Glutamatergic neuron (in vitro differentiated cells): ENCODE data around the gene RNF26. TPM values are rescaled to one million over a fixed set of nuclear protein-coding genes. Genes with fewer than 3 reads are reported as not detected.

Experiments used
- DNase-seq: peaks from one replicate; pipeline ENCODE4 v3.0.0; 2022
- H3K27ac Mint-ChIP-seq: one replicate; pipeline ENCODE4 v1.8.0; 2020; ENCODE audit warnings: mild to moderate bottlenecking, mixed read lengths, inconsistent platforms; ENCODE audit not compliant: unreplicated experiment
- H3K27me3 Mint-ChIP-seq: one replicate; pipeline ENCODE4 v1.8.0; 2020; ENCODE audit warnings: mild to moderate bottlenecking, moderate library complexity, mixed read lengths, inconsistent platforms; ENCODE audit not compliant: unreplicated experiment
- H3K36me3 Mint-ChIP-seq: one replicate; pipeline ENCODE4 v1.8.0; 2020; ENCODE audit warnings: mild to moderate bottlenecking, mixed read lengths, inconsistent platforms; ENCODE audit not compliant: unreplicated experiment
- H3K4me1 Mint-ChIP-seq: one replicate; pipeline ENCODE4 v1.8.0; 2020; ENCODE audit warnings: mild to moderate bottlenecking, low read depth, mixed read lengths, inconsistent platforms; ENCODE audit not compliant: unreplicated experiment
- H3K4me3 Mint-ChIP-seq: one replicate; pipeline ENCODE4 v1.8.0; 2020; ENCODE audit warnings: mild to moderate bottlenecking, mixed read lengths, inconsistent platforms; ENCODE audit not compliant: unreplicated experiment
- H3K9me3 Mint-ChIP-seq: one replicate; pipeline ENCODE4 v1.8.0; 2020; ENCODE audit warnings: mild to moderate bottlenecking, moderate library complexity, mixed read lengths, inconsistent platforms; ENCODE audit not compliant: unreplicated experiment
- total RNA-seq: library from RNA; stranded (reverse); fragmentation: NEBNext Ultra II Directional; extraction: Animal tissue kit (Norgen Biotek cat#: 25700); gene quantifications from one replicate; pipeline ENCODE4 v1.2.1, GENCODE V29; 2021; ENCODE audit not compliant: unreplicated experiment
- TF ChIP-seq, protein P1 (sequence below): fragments of 200-600 bp; sonication (generic); IDR thresholded peaks from one replicate; pipeline ENCODE4 v1.5.0; 2021; ENCODE audit not compliant: partially characterized antibody, unreplicated experiment

RNF26 gene
- total RNA-seq, 1 donor from 2014 or later, result 20.6 TPM

DNA sequence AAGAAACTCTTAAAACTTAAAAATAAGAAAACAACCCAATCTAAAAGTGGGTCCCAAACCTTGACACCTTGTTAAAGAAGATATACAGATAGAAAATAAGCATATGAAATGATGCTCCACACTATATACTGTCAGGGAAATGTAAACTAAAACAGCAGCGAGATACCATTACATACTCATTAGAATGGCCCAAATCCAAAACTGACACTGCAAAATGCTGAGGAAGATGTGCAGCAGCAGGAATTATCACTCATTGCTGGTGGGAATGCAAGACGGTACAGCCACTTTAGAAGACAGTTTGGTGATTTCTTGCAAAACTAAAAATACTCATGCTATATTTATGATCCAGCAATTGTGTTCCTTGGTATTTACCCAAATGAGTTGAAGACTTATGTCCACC lies 5.0 kb upstream of the RNF26 start:
- Mint-ChIP-seq H3K27ac (no peak overlapping the region), H3K4me1 (no peaks in the 10 kb centered on the region), H3K4me3 (no peak overlapping the region), H3K27me3 (peaks cover 2% of the 10 kb centered on the region), H3K9me3 (peaks cover 1% of the 10 kb centered on the region), H3K36me3 (no peaks in the 10 kb centered on the region)
- no peak for DNase-seq
- TF ChIP-seq, protein P1, sequence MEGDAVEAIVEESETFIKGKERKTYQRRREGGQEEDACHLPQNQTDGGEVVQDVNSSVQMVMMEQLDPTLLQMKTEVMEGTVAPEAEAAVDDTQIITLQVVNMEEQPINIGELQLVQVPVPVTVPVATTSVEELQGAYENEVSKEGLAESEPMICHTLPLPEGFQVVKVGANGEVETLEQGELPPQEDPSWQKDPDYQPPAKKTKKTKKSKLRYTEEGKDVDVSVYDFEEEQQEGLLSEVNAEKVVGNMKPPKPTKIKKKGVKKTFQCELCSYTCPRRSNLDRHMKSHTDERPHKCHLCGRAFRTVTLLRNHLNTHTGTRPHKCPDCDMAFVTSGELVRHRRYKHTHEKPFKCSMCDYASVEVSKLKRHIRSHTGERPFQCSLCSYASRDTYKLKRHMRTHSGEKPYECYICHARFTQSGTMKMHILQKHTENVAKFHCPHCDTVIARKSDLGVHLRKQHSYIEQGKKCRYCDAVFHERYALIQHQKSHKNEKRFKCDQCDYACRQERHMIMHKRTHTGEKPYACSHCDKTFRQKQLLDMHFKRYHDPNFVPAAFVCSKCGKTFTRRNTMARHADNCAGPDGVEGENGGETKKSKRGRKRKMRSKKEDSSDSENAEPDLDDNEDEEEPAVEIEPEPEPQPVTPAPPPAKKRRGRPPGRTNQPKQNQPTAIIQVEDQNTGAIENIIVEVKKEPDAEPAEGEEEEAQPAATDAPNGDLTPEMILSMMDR, result no peak

DNA sequence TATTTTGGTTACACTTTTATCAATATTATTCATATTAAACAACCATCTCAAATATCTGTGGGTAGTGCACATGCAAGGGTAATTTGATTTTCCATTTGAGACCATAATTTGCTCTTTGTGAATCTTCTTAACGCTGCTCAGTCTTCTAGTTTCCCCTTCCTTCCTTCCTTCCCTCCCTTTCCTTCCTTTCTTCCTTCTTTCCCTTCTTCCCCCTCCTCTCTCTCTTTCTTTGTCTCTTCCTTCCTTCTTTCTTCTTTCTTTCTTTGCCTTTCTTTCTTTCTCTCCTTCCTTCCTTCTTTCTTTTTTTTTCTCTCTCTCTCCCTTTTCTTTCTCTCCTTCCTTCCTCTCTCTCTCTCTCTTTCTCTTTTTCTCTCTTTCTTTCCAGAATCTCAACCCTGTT lies 4.1 kb upstream of the RNF26 start:
- H3K4me1 Mint-ChIP-seq, result peaks cover 5% of the 10 kb centered on the region
- TF ChIP-seq, protein P1, result no peak
- no peaks in the 10 kb centered on the region for H3K36me3 Mint-ChIP-seq
- H3K27me3 Mint-ChIP-seq, result peaks cover 2% of the 10 kb centered on the region
- peaks cover 2% of the 10 kb centered on the region for H3K9me3 Mint-ChIP-seq
- H3K27ac Mint-ChIP-seq, result no peak overlapping the region
- DNase-seq, result no peak
- no peak overlapping the region for H3K4me3 Mint-ChIP-seq

DNA sequence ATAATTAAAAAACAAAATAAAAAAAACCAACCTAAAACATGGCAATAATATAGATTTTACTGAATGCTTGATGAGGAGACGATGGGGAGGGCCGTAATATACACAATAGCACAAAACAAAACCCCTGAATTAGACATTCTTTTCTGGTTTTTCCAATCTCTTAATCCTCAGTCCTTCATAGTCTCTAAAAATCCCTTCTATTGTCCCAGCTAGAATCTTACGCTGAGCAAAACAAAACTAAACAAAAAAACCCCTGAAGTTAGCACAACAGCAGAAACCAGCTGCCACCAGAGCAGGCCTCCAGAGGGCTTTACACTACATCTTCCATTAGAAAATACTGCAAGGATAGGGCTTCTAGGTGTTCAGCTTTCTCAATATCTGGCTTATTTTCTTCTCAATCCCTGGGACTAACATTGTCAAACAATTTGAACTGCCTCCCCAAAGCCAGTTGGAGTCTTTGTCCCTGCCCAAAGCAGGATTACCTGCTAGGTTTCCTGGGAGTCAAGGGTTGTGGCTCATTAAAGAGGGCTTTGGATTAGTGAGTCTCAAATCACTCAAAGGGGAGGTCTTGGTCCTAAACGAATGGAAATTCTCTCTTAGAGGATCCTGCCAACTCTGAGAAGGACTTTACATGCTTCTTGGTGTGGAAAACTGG lies 2.1 kb upstream of the RNF26 start:
- Mint-ChIP-seq H3K9me3 (peaks cover 2% of the 10 kb centered on the region), H3K36me3 (no peaks in the 10 kb centered on the region), H3K27ac (no peak overlapping the region), H3K4me3 (no peak overlapping the region), H3K4me1 (peaks cover 5% of the 10 kb centered on the region), H3K27me3 (peaks cover 2% of the 10 kb centered on the region)
- DNase-seq, result no peak
- TF ChIP-seq, protein P1, result no peak

DNA sequence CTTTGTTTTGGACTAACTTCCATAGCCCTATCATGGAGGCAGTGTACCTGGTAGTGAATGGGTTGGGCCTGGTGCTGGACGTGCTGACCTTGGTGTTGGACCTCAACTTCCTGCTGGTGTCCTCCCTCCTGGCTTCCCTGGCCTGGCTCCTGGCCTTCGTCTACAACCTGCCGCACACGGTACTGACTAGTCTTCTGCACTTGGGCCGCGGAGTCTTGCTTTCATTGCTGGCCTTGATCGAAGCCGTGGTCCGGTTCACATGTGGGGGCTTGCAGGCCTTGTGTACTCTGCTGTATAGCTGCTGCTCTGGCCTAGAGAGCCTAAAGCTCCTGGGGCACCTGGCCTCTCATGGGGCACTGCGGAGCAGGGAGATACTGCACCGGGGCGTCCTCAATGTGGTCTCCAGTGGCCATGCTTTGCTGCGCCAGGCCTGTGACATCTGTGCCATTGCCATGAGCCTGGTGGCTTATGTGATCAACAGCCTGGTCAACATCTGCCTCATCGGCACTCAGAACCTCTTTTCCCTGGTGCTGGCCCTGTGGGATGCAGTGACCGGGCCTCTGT lies 846 bp downstream of the RNF26 start:
- Mint-ChIP-seq H3K9me3 (peaks cover 2% of the 10 kb centered on the region), H3K4me3 (peak overlapping the region; percentile 100), H3K4me1 (peaks cover 10% of the 10 kb centered on the region), H3K27me3 (peaks cover 6% of the 10 kb centered on the region), H3K27ac (peak overlapping the region; percentile 99), H3K36me3 (no peaks in the 10 kb centered on the region)
- DNase-seq, result no peak
- TF ChIP-seq, protein P1, result no peak

DNA sequence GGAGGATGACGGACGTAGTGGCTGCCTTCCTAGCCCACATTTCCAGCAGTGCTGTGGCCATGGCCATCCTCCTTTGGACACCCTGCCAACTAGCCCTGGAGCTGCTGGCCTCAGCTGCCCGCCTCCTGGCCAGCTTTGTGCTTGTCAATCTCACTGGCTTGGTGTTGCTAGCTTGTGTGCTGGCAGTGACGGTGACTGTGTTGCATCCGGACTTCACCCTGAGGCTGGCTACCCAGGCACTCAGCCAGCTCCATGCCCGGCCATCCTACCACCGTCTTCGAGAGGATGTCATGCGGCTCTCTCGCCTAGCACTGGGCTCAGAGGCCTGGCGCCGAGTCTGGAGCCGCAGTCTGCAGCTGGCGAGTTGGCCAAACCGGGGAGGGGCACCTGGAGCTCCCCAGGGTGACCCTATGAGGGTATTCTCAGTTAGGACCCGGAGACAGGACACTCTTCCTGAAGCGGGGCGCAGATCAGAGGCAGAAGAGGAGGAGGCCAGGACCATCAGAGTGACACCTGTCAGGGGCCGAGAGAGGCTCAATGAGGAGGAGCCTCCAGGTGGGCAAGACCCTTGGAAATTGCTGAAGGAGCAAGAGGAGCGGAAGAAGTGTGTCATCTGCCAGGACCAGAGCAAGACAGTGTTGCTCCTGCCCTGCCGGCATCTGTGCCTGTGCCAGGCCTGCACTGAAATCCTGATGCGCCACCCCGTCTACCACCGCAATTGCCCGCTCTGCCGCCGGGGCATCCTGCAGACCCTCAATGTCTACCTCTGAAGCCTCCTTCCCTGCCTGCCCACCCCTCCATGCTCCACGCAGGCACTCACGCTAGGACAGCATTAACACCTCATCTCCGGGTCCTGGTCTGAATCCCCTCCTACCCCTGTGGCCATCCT lies 1.6 kb downstream of the RNF26 start:
- no peaks in the 10 kb centered on the region for H3K36me3 Mint-ChIP-seq
- peaks cover 6% of the 10 kb centered on the region for H3K27me3 Mint-ChIP-seq
- no peak overlapping the region for H3K27ac Mint-ChIP-seq
- no peak for DNase-seq
- peaks cover 10% of the 10 kb centered on the region for H3K4me1 Mint-ChIP-seq
- TF ChIP-seq, protein P1, result no peak
- H3K9me3 Mint-ChIP-seq, result peaks cover 4% of the 10 kb centered on the region
- H3K4me3 Mint-ChIP-seq, result peak overlapping the region; percentile 100
